Endodermal cell (in vitro differentiated cells): ENCODE data around the gene DUOX1. TPM values are rescaled to one million over a fixed set of nuclear protein-coding genes. Genes with fewer than 3 reads are reported as not detected.

Source experiments
- DNase-seq: peaks from one replicate; pipeline ENCODE4 v3.0.0-alpha.2; 2017
- H3K27ac ChIP-seq: 2 replicates; pipeline ENCODE4 v1.5.1; 2013; ENCODE audit warnings: mild to moderate bottlenecking, low read depth, low read length, moderate library complexity
- H3K27me3 ChIP-seq: 2 replicates; pipeline ENCODE4 v1.6.1; 2013; ENCODE audit warnings: mild to moderate bottlenecking, low read length, moderate library complexity; ENCODE audit not compliant: insufficient read depth, control insufficient read depth, poor library complexity, severe bottlenecking
- H3K36me3 ChIP-seq: 2 replicates; pipeline ENCODE4 v1.7.0; 2013; ENCODE audit warnings: mild to moderate bottlenecking, low read length, moderate library complexity; ENCODE audit not compliant: control insufficient read depth, insufficient read depth
- H3K4me1 ChIP-seq: one replicate; pipeline ENCODE4 v1.7.0; 2013; ENCODE audit warnings: low read length; ENCODE audit not compliant: control insufficient read depth, insufficient read depth
- H3K4me3 ChIP-seq: 2 replicates; pipeline ENCODE4 v1.5.1; 2013; ENCODE audit warnings: mild to moderate bottlenecking, low read length, moderate library complexity
- H3K9ac ChIP-seq: 2 replicates; pipeline ENCODE4 v1.6.1; 2013; ENCODE audit warnings: mild to moderate bottlenecking, low read length, moderate library complexity; ENCODE audit not compliant: poor library complexity, severe bottlenecking; ENCODE audit errors: extremely low read depth
- H3K9me3 ChIP-seq: 2 replicates; pipeline ENCODE4 v1.6.1; 2013; ENCODE audit warnings: mild to moderate bottlenecking, low read length, moderate library complexity; ENCODE audit not compliant: control insufficient read depth
- H3K27ac Mint-ChIP-seq: 2 replicates; pipeline ENCODE4 v1.8.0; 2020; ENCODE audit warnings: mixed read lengths
- H3K27me3 Mint-ChIP-seq: 2 replicates; pipeline ENCODE4 v1.8.0; 2021; ENCODE audit warnings: mild to moderate bottlenecking, mixed read lengths; ENCODE audit not compliant: insufficient read depth
- H3K36me3 Mint-ChIP-seq: 2 replicates; pipeline ENCODE4 v1.8.0; 2020; ENCODE audit warnings: low read depth, mixed read lengths
- H3K4me1 Mint-ChIP-seq: 2 replicates; pipeline ENCODE4 v1.8.0; 2020; ENCODE audit warnings: mixed read lengths
- H3K4me3 Mint-ChIP-seq: 2 replicates; pipeline ENCODE4 v1.8.0; 2020; ENCODE audit warnings: mild to moderate bottlenecking, moderate library complexity, mixed read lengths
- H3K9me3 Mint-ChIP-seq: 2 replicates; pipeline ENCODE4 v1.8.0; 2020; ENCODE audit warnings: mild to moderate bottlenecking, mixed read lengths
- WGBS, 2 experiments: methylation state at CpG; one replicate each; pipeline versions ENCODE4 v1.1.5 to v1.1.7; 2013; ENCODE audit warnings: missing lambda C conversion rate in 2 of 2, mixed read lengths in 1 of 2; ENCODE audit not compliant: insufficient coverage in 1 of 2, insufficient read length in 1 of 2; 5-methylcytosine and 5-hydroxymethylcytosine counted together
- total RNA-seq, 2 donors: library from RNA; stranded (reverse); fragmentation: NEBNext Ultra II Directional in 1 of 2; extraction: Animal tissue kit (Norgen Biotek cat#: 25700) in 1 of 2; gene quantifications; 2 replicates in 1 of 2; 3 replicates in 1 of 2; pipeline ENCODE4 v1.2.1, GENCODE V29; 2021
- TF ChIP-seq, protein P1 (sequence below): fragments of 200-600 bp; sonication (generic); conservative IDR thresholded peaks from 2 replicates; pipeline ENCODE4 v1.5.0; 2021; ENCODE audit warnings: antibody characterized with exemption, mild to moderate bottlenecking

DUOX1 gene
- total RNA-seq, 2 donors from 2014 or later = 1.2 to 1.9 TPM

GRCh38 chr15:45095661-45096060, 34.1 kb upstream of the DUOX1 start:
- Histone ChIP-seq H3K27me3 (peaks cover 88% of the 10 kb centered on the region), H3K27ac (no peak overlapping the region), H3K9me3 (no peaks in the 10 kb centered on the region), H3K4me1 (no peaks in the 10 kb centered on the region), H3K9ac (no peak overlapping the region), H3K4me3 (no peak overlapping the region), H3K36me3 (no peaks in the 10 kb centered on the region)
- 92 to 94% methylated on average over 9 to 11 of the region's 11 CpGs for WGBS, 2 experiments
- H3K9me3 Mint-ChIP-seq = no peaks in the 10 kb centered on the region
- H3K36me3 Mint-ChIP-seq = no peaks in the 10 kb centered on the region
- H3K4me1 Mint-ChIP-seq = no peaks in the 10 kb centered on the region
- TF ChIP-seq, protein P1, sequence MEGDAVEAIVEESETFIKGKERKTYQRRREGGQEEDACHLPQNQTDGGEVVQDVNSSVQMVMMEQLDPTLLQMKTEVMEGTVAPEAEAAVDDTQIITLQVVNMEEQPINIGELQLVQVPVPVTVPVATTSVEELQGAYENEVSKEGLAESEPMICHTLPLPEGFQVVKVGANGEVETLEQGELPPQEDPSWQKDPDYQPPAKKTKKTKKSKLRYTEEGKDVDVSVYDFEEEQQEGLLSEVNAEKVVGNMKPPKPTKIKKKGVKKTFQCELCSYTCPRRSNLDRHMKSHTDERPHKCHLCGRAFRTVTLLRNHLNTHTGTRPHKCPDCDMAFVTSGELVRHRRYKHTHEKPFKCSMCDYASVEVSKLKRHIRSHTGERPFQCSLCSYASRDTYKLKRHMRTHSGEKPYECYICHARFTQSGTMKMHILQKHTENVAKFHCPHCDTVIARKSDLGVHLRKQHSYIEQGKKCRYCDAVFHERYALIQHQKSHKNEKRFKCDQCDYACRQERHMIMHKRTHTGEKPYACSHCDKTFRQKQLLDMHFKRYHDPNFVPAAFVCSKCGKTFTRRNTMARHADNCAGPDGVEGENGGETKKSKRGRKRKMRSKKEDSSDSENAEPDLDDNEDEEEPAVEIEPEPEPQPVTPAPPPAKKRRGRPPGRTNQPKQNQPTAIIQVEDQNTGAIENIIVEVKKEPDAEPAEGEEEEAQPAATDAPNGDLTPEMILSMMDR = no peak
- no peak overlapping the region for H3K27ac Mint-ChIP-seq
- H3K4me3 Mint-ChIP-seq = no peak overlapping the region
- DNase-seq = no peak
- peaks cover 66% of the 10 kb centered on the region for H3K27me3 Mint-ChIP-seq

DNA sequence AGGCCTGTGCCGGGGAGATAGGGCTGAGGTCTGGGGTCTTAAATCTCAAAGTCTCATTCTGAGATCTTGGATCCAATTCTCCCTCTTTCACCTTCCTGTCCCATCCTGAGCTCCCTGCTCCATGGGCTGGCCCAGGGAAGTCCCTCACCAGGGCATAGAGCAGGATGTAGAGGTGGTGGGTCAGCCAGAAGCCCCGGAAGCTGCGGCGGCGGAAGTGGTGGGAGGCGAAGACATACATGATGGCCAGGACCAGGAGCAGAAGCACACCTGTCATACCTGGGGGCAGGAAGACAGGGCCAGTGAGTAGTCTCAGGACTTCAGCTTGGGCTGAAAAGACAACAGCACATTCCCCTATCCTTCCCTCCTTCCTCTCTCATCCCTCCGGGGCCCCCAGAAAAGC, 32.3 kb upstream of the DUOX1 start:
- Mint-ChIP-seq H3K4me3 (no peak overlapping the region), H3K4me1 (peaks cover 7% of the 10 kb centered on the region), H3K27ac (no peak overlapping the region), H3K36me3 (no peaks in the 10 kb centered on the region), H3K9me3 (no peaks in the 10 kb centered on the region), H3K27me3 (peaks cover 48% of the 10 kb centered on the region)
- Histone ChIP-seq H3K27me3 (peaks cover 78% of the 10 kb centered on the region), H3K9ac (no peak overlapping the region), H3K36me3 (no peaks in the 10 kb centered on the region), H3K27ac (no peak overlapping the region), H3K4me3 (no peak overlapping the region), H3K4me1 (no peaks in the 10 kb centered on the region), H3K9me3 (no peaks in the 10 kb centered on the region)
- TF ChIP-seq, protein P1 = no peak
- no peak for DNase-seq
- WGBS, 2 experiments = 92 to 97% methylated on average over 5 to 7 of the region's 7 CpGs

DNA sequence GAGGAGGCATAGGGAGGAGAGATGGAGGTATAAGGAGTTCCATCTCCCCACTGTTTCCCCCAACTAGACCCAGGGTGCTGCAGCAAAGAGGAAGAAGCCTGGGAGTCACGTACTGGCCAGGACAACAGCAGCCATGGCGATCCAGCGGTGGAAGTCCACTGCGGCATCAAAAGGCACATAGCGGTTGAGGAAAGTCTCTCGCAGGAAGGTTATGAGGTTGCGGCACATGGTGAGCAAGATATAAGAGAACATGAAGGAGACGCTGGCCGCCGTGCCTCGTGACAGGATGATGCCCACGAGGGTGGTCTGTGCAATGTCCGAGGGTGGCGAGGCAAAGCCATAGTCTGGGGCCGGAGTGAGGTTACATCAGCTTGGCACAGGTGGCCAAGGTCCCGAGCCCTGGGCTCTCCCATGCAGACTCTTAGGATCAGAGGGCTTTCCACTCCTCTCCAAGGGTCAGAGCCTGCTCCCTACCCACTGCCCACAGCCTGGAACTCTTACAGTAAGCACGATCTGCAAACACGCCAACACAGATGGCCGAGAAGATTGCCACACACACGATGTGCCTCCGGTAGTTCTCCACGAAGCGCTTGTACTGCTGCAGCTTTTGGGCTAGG, 30.1 kb upstream of the DUOX1 start:
- Histone ChIP-seq H3K9ac (no peak overlapping the region), H3K9me3 (no peaks in the 10 kb centered on the region), H3K27me3 (peaks cover 56% of the 10 kb centered on the region), H3K36me3 (no peaks in the 10 kb centered on the region), H3K27ac (no peak overlapping the region), H3K4me3 (no peak overlapping the region), H3K4me1 (no peaks in the 10 kb centered on the region)
- Mint-ChIP-seq H3K9me3 (no peaks in the 10 kb centered on the region), H3K4me1 (peaks cover 7% of the 10 kb centered on the region), H3K27me3 (peaks cover 38% of the 10 kb centered on the region), H3K27ac (no peak overlapping the region), H3K4me3 (no peak overlapping the region), H3K36me3 (no peaks in the 10 kb centered on the region)
- WGBS, 2 experiments = 90 to 94% methylated on average over 23 of the region's 23 CpGs
- no peak for DNase-seq
- TF ChIP-seq, protein P1 = no peak
